T-cell (primary cell): ENCODE data around the gene LYRM1. TPM values are rescaled to one million over a fixed set of nuclear protein-coding genes. Genes with fewer than 3 reads are reported as not detected.

ENCODE experiments used
- ATAC-seq, 4 experiments: fragments of 200-7000 bp in 3 of 4; fragments of 150-1000 bp in 1 of 4; cut with Tn5 transposase; replicated peaks in 1 of 4; 1 replicate in 3 of 4; 2 replicates in 1 of 4; pipeline ENCODE4 v1.10.0; 2021; ENCODE audit warnings: moderate library complexity in 3 of 4, mild to moderate bottlenecking in 2 of 4, moderate number of reproducible peaks in 1 of 4
- CTCF ChIA-PET, 2 donors: fragments of 300-600 bp; sonication (Branson Sonifier 250); formaldehyde crosslinking; loops; one replicate each; lab custom pipeline; 2022; ENCODE audit warnings: antibody characterized with exemption in 2 of 2; lab: Charles Lee
- POLR2A ChIA-PET, 2 donors: fragments of 300-600 bp; sonication (Branson Sonifier 250); formaldehyde crosslinking; loops; one replicate each; lab custom pipeline; 2022; ENCODE audit warnings: antibody characterized with exemption in 2 of 2; lab: Charles Lee
- DNase-seq, 35 experiments: peaks; one replicate each; pipeline versions ENCODE4 v3.0.0 to v3.0.0-alpha.2; 2013 to 2023
- H3K27ac ChIP-seq: one replicate; pipeline ENCODE4 v1.5.1; 2013; ENCODE audit warnings: low read length
- H3K27me3 ChIP-seq, 2 experiments: replicated peaks in 1 of 2; 1 replicate in 1 of 2; 2 replicates in 1 of 2; pipeline versions ENCODE4 v1.6.1 to v1.7.0; 2013; ENCODE audit warnings: low read length in 1 of 2, mixed read lengths in 1 of 2; ENCODE audit not compliant: control insufficient read depth in 2 of 2, insufficient read depth in 2 of 2; ENCODE audit errors: extremely low read depth in 1 of 2
- H3K36me3 ChIP-seq, 2 donors: 1 replicate in 1 of 2; 2 replicates in 1 of 2; pipeline versions ENCODE4 v1.6.1 to v1.7.0; 2013; ENCODE audit warnings: low read length in 1 of 2; ENCODE audit not compliant: control insufficient read depth in 2 of 2, insufficient read depth in 1 of 2; ENCODE audit errors: extremely low read depth in 1 of 2
- H3K4me1 ChIP-seq, 2 experiments: 1 replicate in 1 of 2; 2 replicates in 1 of 2; pipeline versions ENCODE4 v1.6.1 to v1.7.0; 2013; ENCODE audit warnings: low read length in 2 of 2, mixed read lengths in 1 of 2; ENCODE audit not compliant: insufficient read depth in 2 of 2, control insufficient read depth in 1 of 2; ENCODE audit errors: extremely low read depth in 1 of 2
- H3K4me3 ChIP-seq, 2 donors: 1 replicate in 1 of 2; 2 replicates in 1 of 2; pipeline versions ENCODE4 v1.5.1 to v1.7.0; 2013; ENCODE audit warnings: mild to moderate bottlenecking in 2 of 2, low read length in 1 of 2, moderate library complexity in 1 of 2; ENCODE audit not compliant: control insufficient read depth in 1 of 2; ENCODE audit errors: extremely low read depth in 1 of 2
- H3K9me3 ChIP-seq: 2 replicates; pipeline ENCODE4 v1.7.0; 2013
- H3K27ac Mint-ChIP-seq, 2 donors: one replicate each; pipeline ENCODE4 v1.8.0; 2020 to 2021; ENCODE audit warnings: mild to moderate bottlenecking in 2 of 2, mixed read lengths in 2 of 2
- H3K27me3 Mint-ChIP-seq, 2 donors: one replicate each; pipeline ENCODE4 v1.8.0; 2021 to 2022; ENCODE audit warnings: mixed read lengths in 2 of 2
- H3K36me3 Mint-ChIP-seq: one replicate; pipeline ENCODE4 v1.8.0; 2021; ENCODE audit warnings: mixed read lengths
- H3K4me1 Mint-ChIP-seq, 3 donors: one replicate each; pipeline ENCODE4 v1.8.0; 2020 to 2022; ENCODE audit warnings: mixed read lengths in 3 of 3, mild to moderate bottlenecking in 1 of 3
- H3K4me3 Mint-ChIP-seq, 3 donors: one replicate each; pipeline ENCODE4 v1.8.0; 2020 to 2022; ENCODE audit warnings: mild to moderate bottlenecking in 3 of 3, mixed read lengths in 3 of 3, moderate library complexity in 3 of 3
- H3K9me3 Mint-ChIP-seq, 3 donors: one replicate each; pipeline ENCODE4 v1.8.0; 2020 to 2022; ENCODE audit warnings: mixed read lengths in 3 of 3
- WGBS: methylation state at CpG from one replicate; pipeline ENCODE4 v1.1.5; 2013; ENCODE audit warnings: missing lambda C conversion rate; ENCODE audit not compliant: insufficient coverage; 5-methylcytosine and 5-hydroxymethylcytosine counted together
- total RNA-seq, 35 experiments: library from RNA in 6 of 35; stranded (reverse) in 6 of 35; fragments of 120-200 nt in 1 of 35; gene quantifications; one replicate each; pipeline versions ENCODE4 v1.2.1 to v1.2.4 and lab custom pipeline; 2013 to 2026

LYRM1 gene
- total RNA-seq, 5 donors from 2014 or later (not counting 1 experiment from before 2014, with no cell fraction given), result 16.2 to 23.6 (median 19.6) TPM

DNA sequence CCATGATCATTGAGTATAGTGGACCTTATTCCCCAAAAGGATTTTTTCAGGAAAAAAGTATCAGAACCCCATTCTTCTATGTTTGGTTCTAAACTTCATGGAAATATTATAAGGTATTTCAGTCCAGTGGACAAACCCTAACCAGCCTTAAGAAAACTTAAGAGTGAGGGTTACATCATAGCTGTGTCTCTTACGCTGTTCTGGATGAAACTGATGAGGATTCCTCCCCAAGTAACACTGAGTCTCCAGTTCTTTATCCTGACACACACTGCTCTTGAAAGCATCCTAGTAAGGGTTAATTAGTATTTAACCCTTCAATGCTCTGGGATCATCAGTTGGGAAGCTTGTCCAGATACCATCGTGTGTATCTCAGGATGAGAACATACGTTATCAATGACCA, 5.0 kb downstream of the LYRM1 start:
- ATAC-seq (no peak), DNase-seq (no peak)
- no peak overlapping the region for H3K4me3 ChIP-seq
- H3K36me3 ChIP-seq, result no peaks in the 10 kb centered on the region
- ChIA-PET CTCF (no interaction called here), POLR2A (no interaction called here)
- no peaks in the 10 kb centered on the region for H3K27me3 Mint-ChIP-seq
- H3K36me3 Mint-ChIP-seq, result no peaks in the 10 kb centered on the region
- H3K27ac ChIP-seq, result no peak overlapping the region
- H3K4me1 Mint-ChIP-seq, result peaks cover 43 to 62% (median 52%) of the 10 kb centered on the region in 3 donors
- no peaks in the 10 kb centered on the region for H3K9me3 ChIP-seq
- no CpG with 5 or more reads among the region's 3 CpGs for WGBS
- H3K4me3 Mint-ChIP-seq, result no peak overlapping the region
- H3K4me1 ChIP-seq, result peaks cover 16 to 27% of the 10 kb centered on the region in 2 experiments
- H3K27me3 ChIP-seq, result no peaks in the 10 kb centered on the region
- no peaks in the 10 kb centered on the region for H3K9me3 Mint-ChIP-seq
- no peak overlapping the region for H3K27ac Mint-ChIP-seq

DNA sequence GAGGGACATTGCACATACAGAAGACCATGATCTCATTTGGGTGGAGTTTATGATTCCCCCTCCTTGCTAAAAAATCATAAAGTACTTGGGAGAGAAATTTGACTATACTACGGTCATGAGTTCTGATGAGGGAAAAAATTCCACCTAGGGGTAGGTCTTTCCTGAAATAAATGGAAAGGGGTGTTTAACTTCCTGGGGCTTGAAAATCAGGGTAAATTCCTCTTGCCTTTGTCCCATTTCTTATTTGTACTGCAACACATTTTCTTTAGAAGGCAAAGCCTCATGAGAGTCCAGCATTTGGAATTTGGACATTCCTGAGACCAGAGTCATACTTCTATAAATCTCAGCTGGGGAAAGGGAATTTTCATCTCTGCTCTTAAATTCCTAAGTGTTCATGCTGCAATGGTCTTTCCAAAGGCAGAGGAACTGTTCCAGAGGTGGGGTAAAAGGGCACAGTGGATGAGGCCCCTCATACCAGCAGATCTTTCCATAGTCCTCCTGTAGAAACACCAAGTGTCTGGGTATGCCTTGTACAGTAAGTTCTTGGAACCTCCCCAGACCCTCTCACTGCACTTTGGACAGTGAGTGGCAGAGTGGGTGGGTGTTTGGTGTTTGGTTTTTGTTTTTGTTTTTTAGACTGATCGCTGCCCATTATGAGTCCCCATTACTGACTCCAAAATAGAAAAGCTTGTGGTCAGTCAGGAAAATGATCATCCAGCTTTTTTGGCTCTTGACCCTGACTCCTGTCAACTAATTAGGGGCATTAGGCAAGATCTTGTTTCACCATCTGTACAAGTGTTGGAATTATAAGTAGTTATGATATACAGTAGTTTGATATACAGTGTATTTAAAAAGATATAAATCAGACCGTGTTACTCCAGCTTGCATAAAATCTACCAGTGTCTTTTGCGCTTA, 6.0 kb downstream of the LYRM1 start:
- Mint-ChIP-seq H3K9me3 (no peaks in the 10 kb centered on the region), H3K27me3 (no peaks in the 10 kb centered on the region), H3K36me3 (no peaks in the 10 kb centered on the region), H3K4me3 (no peak overlapping the region), H3K4me1 (peaks cover 44 to 53% (median 51%) of the 10 kb centered on the region in 3 donors), H3K27ac (no peak overlapping the region)
- ChIA-PET CTCF (interaction anchor here in 1 of 2 donors (0.9 kb wide), 1 partner anchor 56 kb away, joined by 3 read pairs; no protein-coding TSS in a partner anchor), POLR2A (no interaction called here)
- no peaks in the 10 kb centered on the region for H3K27me3 ChIP-seq
- DNase-seq (no peak), ATAC-seq (no peak)
- 80% methylated on average over 2 of the region's 4 CpGs for WGBS
- no peak overlapping the region for H3K27ac ChIP-seq
- no peaks in the 10 kb centered on the region for H3K9me3 ChIP-seq
- H3K4me3 ChIP-seq, result no peak overlapping the region
- no peaks in the 10 kb centered on the region for H3K36me3 ChIP-seq
- peaks cover 16 to 20% of the 10 kb centered on the region in 2 experiments for H3K4me1 ChIP-seq

DNA sequence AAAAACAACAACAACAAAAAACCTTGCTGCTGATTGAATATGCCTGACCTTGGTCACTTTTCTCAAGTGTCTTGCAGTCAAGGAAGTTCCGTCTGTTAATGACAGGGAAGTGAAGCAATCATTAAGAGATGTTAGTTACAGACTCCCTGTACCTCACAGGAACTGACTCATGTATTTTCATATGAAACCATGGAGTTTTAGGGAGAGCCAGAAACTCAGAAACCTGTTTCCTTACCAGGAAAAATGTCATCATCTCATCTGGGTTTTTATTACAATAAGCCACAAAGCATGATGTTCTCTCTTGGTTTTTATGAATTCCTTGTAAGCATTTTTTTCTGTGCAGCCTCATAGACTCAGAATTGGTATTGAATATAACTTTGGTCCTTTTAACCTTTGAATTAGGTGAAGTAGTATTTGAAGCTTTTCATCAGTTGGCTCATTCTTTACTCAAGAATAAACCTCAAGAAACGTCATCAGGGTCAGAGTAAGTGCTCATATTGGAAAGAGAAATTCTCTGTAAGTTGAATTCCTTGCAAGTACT, 10.3 kb downstream of the LYRM1 start:
- DNase-seq, result no peak
- Histone ChIP-seq H3K27me3 (no peaks in the 10 kb centered on the region), H3K4me1 (no peaks in the 10 kb centered on the region), H3K9me3 (no peaks in the 10 kb centered on the region), H3K36me3 (peaks cover 0 to 3% of the 10 kb centered on the region in 2 donors), H3K4me3 (no peak overlapping the region), H3K27ac (no peak overlapping the region)
- no peak for ATAC-seq
- Mint-ChIP-seq H3K27me3 (no peaks in the 10 kb centered on the region), H3K36me3 (peaks cover 5% of the 10 kb centered on the region), H3K27ac (no peak overlapping the region), H3K4me1 (peaks cover 7 to 16% (median 14%) of the 10 kb centered on the region in 3 donors), H3K4me3 (no peak overlapping the region), H3K9me3 (no peaks in the 10 kb centered on the region)
- WGBS, result no CpG with 5 or more reads among the region's 2 CpGs
- CTCF ChIA-PET, result no interaction called here
- POLR2A ChIA-PET, result no interaction called here

DNA sequence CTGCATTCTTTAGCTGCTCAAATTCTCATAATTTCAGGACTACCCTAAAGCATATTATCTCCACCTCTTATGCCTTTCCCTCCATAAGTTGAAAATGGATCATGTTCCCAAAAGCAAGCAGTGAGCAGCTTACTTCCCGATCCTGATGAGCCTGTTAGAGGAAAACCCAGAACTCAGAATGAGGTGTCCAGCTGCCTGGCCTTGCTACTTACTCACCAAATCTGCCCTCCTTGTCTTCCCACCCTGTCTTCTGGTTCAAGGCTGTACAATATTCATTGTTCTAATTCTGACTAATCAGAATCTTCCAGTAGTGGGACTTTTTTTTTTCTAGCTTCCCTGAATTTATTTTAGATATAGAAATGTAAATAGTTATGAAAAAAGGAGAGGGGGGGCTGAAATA, 10.8 kb downstream of the LYRM1 start:
- Mint-ChIP-seq H3K36me3 (peaks cover 7% of the 10 kb centered on the region), H3K9me3 (no peaks in the 10 kb centered on the region), H3K27me3 (no peaks in the 10 kb centered on the region), H3K4me1 (peaks cover 8 to 17% (median 14%) of the 10 kb centered on the region in 3 donors), H3K27ac (peak overlapping the region in 1 of 2 donors; percentile 28), H3K4me3 (no peak overlapping the region)
- 60% methylated on average over 1 of the region's 1 CpG for WGBS
- Histone ChIP-seq H3K27ac (no peak overlapping the region), H3K36me3 (peaks cover 0 to 8% of the 10 kb centered on the region in 2 donors), H3K4me3 (no peak overlapping the region), H3K27me3 (no peaks in the 10 kb centered on the region), H3K9me3 (no peaks in the 10 kb centered on the region), H3K4me1 (no peaks in the 10 kb centered on the region)
- DNase-seq (no peak), ATAC-seq (no peak)
- CTCF ChIA-PET, result no interaction called here
- POLR2A ChIA-PET, result no interaction called here

DNA sequence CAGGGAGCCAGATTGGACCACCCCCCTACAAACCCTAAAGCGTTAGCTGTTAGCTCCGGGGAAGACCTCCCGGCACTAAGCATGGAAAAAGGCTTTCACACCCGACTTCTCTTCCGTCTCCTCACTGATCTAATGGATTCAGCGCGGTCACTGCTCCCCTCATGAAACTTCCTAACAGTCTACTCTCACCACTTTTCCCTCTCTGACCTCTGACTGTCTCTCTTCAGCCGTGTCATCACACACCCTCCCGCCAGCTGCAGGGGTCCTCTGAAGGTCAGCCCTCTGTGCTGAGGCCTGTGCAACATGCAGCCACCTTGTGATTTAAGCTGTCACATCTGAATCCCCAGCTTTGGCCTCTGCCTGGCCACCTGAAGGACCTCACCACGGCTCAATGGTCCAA, 15.7 kb downstream of the LYRM1 start:
- Histone ChIP-seq H3K9me3 (no peaks in the 10 kb centered on the region), H3K27ac (no peak overlapping the region), H3K27me3 (no peaks in the 10 kb centered on the region), H3K4me1 (no peaks in the 10 kb centered on the region), H3K4me3 (no peak overlapping the region), H3K36me3 (peaks cover 0 to 17% of the 10 kb centered on the region in 2 donors)
- DNase-seq, result no peak
- Mint-ChIP-seq H3K27me3 (no peaks in the 10 kb centered on the region), H3K4me1 (peaks cover 5 to 9% (median 6%) of the 10 kb centered on the region in 3 donors), H3K27ac (no peak overlapping the region), H3K36me3 (peaks cover 25% of the 10 kb centered on the region), H3K9me3 (no peaks in the 10 kb centered on the region), H3K4me3 (no peak overlapping the region)
- ChIA-PET POLR2A (no interaction called here), CTCF (no interaction called here)
- WGBS, result 98% methylated on average over 10 of the region's 10 CpGs
- no peak for ATAC-seq

DNA sequence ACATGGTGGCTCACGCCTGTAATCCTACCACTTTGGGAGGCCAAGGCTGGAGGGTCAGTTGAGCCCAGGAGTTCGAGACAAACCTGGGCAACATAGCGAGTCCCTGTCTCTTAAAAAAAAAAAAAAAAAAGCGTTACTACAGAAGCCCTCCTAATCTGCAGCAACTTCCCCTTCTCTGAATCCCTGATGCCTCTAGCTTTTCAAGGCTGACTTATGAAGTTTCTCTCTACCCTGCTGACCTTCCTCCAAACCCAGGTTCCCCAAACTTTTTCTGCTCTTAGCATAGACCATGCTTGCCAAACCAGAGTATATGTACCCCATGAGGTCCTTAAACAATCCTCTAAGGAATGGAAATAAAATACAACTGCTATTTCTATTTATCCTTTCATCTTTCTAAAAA, 16.4 kb downstream of the LYRM1 start:
- Mint-ChIP-seq H3K27ac (no peak overlapping the region), H3K9me3 (no peaks in the 10 kb centered on the region), H3K36me3 (peaks cover 25% of the 10 kb centered on the region), H3K4me1 (peaks cover 4 to 9% (median 4%) of the 10 kb centered on the region in 3 donors), H3K4me3 (no peak overlapping the region), H3K27me3 (no peaks in the 10 kb centered on the region)
- Histone ChIP-seq H3K4me1 (no peaks in the 10 kb centered on the region), H3K4me3 (no peak overlapping the region), H3K27ac (no peak overlapping the region), H3K27me3 (no peaks in the 10 kb centered on the region), H3K36me3 (peaks cover 0 to 17% of the 10 kb centered on the region in 2 donors), H3K9me3 (no peaks in the 10 kb centered on the region)
- DNase-seq, result no peak
- WGBS, result 86% methylated on average over 3 of the region's 4 CpGs
- ATAC-seq, result no peak
- ChIA-PET CTCF (no interaction called here), POLR2A (no interaction called here)
